ENCODE measurements around the gene PITX1. TPM values are rescaled to one million over a fixed set of nuclear protein-coding genes. Genes with fewer than 3 reads are reported as not detected.

Gene PITX1
- total and polyA plus RNA-seq, 4 donors: 0.02 TPM; not detected in 3

DNA sequence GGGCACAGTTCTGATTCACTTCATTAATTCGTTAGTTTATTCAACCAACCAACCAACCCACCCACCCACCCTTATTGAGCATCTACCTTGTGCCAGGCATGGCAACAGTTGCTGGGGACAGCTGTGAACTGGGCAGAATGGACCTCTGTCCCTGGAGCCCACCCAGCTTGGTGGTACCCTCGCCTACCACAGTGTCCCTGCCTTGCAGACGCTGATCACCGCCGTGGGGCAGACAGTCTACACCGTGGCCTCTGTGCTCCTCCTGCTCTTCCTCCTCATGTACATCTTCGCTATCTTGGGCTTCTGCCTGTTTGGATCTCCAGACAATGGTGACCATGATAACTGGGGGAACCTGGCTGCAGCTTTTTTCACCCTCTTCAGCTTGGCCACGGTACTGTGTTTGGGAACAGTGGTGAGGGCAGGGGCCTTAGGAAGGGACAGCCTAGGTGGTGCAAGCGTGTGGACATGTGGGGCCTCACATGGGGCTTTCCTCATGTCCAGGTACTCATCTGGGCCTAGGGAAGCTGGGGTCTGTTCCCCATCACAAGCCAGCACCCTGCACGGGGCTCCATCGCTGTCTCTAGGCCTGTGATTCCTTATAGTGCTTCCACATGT lies 26.2 kb downstream of the PITX1 start (continued):
- TF ChIP-seq TAF1 (conservative IDR thresholded peaks at IDR 0.05) (no peak), JUND (IDR thresholded peaks at IDR 0.05) (no peak), FOXA2 (IDR thresholded peaks at IDR 0.05) (no peak), EGR1 (IDR thresholded peaks at IDR 0.05; ENCODE audit: low read depth in 2 of 2) (no peak), RAD21 (IDR thresholded peaks at IDR 0.05) (no peak), SP1 (IDR thresholded peaks at IDR 0.05) (no peak), FOXA1 (IDR thresholded peaks at IDR 0.05) (no peak), GABPA (IDR thresholded peaks at IDR 0.05 in 1 of 2, conservative IDR thresholded peaks at IDR 0.05 in 1 of 2) (no peak)
- TF ChIP-seq, protein P1, sequence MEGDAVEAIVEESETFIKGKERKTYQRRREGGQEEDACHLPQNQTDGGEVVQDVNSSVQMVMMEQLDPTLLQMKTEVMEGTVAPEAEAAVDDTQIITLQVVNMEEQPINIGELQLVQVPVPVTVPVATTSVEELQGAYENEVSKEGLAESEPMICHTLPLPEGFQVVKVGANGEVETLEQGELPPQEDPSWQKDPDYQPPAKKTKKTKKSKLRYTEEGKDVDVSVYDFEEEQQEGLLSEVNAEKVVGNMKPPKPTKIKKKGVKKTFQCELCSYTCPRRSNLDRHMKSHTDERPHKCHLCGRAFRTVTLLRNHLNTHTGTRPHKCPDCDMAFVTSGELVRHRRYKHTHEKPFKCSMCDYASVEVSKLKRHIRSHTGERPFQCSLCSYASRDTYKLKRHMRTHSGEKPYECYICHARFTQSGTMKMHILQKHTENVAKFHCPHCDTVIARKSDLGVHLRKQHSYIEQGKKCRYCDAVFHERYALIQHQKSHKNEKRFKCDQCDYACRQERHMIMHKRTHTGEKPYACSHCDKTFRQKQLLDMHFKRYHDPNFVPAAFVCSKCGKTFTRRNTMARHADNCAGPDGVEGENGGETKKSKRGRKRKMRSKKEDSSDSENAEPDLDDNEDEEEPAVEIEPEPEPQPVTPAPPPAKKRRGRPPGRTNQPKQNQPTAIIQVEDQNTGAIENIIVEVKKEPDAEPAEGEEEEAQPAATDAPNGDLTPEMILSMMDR (IDR thresholded peaks at IDR 0.05; ENCODE audit: low read depth, low read length, missing input control): no peak

DNA sequence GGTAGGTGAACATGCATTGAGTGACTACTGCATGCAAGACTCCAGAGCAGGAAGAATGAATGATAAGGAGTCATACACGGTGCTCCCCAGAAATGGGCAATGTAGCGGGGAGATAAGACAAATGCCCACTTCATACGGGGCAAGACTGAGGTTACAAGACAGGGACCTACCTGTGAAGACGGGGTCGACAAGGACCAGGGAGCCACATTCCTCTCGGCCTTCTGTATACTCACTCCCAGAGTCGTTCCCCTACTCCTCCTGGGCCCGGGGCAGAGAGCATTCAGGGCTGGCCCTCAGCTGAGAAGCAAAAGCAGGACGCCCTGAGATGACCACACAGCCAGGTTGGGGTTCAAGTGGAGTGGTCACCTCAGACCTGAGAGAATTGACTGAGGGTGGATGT lies 26.7 kb downstream of the PITX1 start:
- no peak overlapping the region for H3K9ac ChIP-seq (ENCODE audit: low read depth in 1 of 2, low read length in 2 of 2)
- no peaks in the 10 kb centered on the region for H3K4me1 ChIP-seq (ENCODE audit: control insufficient read depth in 4 of 4, insufficient read depth in 4 of 4, low read length in 3 of 4)
- H3K36me3 ChIP-seq (ENCODE audit: control insufficient read depth in 4 of 4, insufficient read depth in 3 of 4, low read depth in 1 of 4, low read length in 3 of 4): no peaks in the 10 kb centered on the region
- H3K27ac ChIP-seq (ENCODE audit: low read depth in 1 of 2, low read length in 2 of 2): no peak overlapping the region
- WGBS: 97% methylated on average over 9 of the region's 9 CpGs
- no peak overlapping the region for H3K4me3 ChIP-seq (ENCODE audit: low read depth in 1 of 3, low read length in 3 of 3)
- DNase-seq (ENCODE audit: low spot score): no peak
- no peak for TF ChIP-seq HNF4A (conservative IDR thresholded peaks at IDR 0.05)
- TF ChIP-seq JUND (IDR thresholded peaks at IDR 0.05): no peak
- TF ChIP-seq YY1 (IDR thresholded peaks at IDR 0.05): no peak
- no peak for TF ChIP-seq EGR1 (IDR thresholded peaks at IDR 0.05; ENCODE audit: low read depth in 2 of 2)
- TF ChIP-seq, protein P1 (IDR thresholded peaks at IDR 0.05; ENCODE audit: low read depth, low read length, missing input control): no peak
- TF ChIP-seq NR2F2 (IDR thresholded peaks at IDR 0.05): no peak
- no peak for TF ChIP-seq GABPA (IDR thresholded peaks at IDR 0.05 in 1 of 2, conservative IDR thresholded peaks at IDR 0.05 in 1 of 2)
- no peak for TF ChIP-seq REST (IDR thresholded peaks at IDR 0.05)
- TF ChIP-seq MAX (IDR thresholded peaks at IDR 0.05): no peak
- no peak for TF ChIP-seq FOXA1 (IDR thresholded peaks at IDR 0.05)
- no peak for TF ChIP-seq SP1 (IDR thresholded peaks at IDR 0.05)
- TF ChIP-seq FOXA2 (IDR thresholded peaks at IDR 0.05): no peak
- TF ChIP-seq RAD21 (IDR thresholded peaks at IDR 0.05): no peak
- TF ChIP-seq ZBTB33 (IDR thresholded peaks at IDR 0.05): no peak
- H3K27me3 ChIP-seq (ENCODE audit: control insufficient read depth in 4 of 4, insufficient read depth in 4 of 4, low read length in 3 of 4): no peaks in the 10 kb centered on the region
- no peaks in the 10 kb centered on the region for H3K9me3 ChIP-seq (ENCODE audit: control insufficient read depth in 4 of 4, low read length in 3 of 4)

All from liver (tissue), 9 donors.